B cell (primary cell): ENCODE data around the gene MZT2A. TPM values are rescaled to one million over a fixed set of nuclear protein-coding genes. Genes with fewer than 3 reads are reported as not detected.
"Not testable (repeated sequence)": the region's sequence is repeated elsewhere in the genome, so short reads cannot be mapped to it uniquely, and the experiment has no call there.

Experiments used
- ATAC-seq: fragments of 200-7000 bp; cut with Tn5 transposase; one replicate; pipeline ENCODE4 v1.10.0; 2021; ENCODE audit warnings: low read depth, mild to moderate bottlenecking, moderate number of reproducible peaks, moderate library complexity
- CTCF ChIA-PET: fragments of 350-600 bp; sonication (Branson Sonifier 250); formaldehyde crosslinking; loops from one replicate; lab custom pipeline; 2021; ENCODE audit warnings: antibody characterized with exemption, inconsistent platforms; lab: Charles Lee
- POLR2A ChIA-PET: fragments of 350-600 bp; sonication (Branson Sonifier 250); formaldehyde crosslinking; loops from one replicate; lab custom pipeline; 2021; ENCODE audit warnings: antibody characterized with exemption; lab: Charles Lee
- DNase-seq: peaks from one replicate; pipeline ENCODE4 v3.0.0; 2013
- H2AFZ ChIP-seq: 2 replicates; pipeline ENCODE4 v1.6.1; 2012; ENCODE audit warnings: mild to moderate bottlenecking, low read depth, low read length; ENCODE audit not compliant: insufficient read depth, poor library complexity, severe bottlenecking
- H3K27ac ChIP-seq, 2 donors: 1 replicate in 1 of 2; 2 replicates in 1 of 2; pipeline ENCODE4 v1.5.1; 2012 to 2013; ENCODE audit warnings: low read length in 2 of 2, mild to moderate bottlenecking in 2 of 2, moderate library complexity in 1 of 2
- H3K27me3 ChIP-seq, 4 experiments: fragments of 200-600 bp in 1 of 4; sonication (generic) in 1 of 4; replicated peaks in 1 of 4; 1 replicate in 2 of 4; 2 replicates in 2 of 4; pipeline versions ENCODE4 v1.6.1 to v1.7.0; 2013 to 2016; ENCODE audit warnings: low read length in 3 of 4, mild to moderate bottlenecking in 2 of 4, mixed read lengths in 1 of 4, moderate library complexity in 1 of 4; ENCODE audit not compliant: insufficient read depth in 4 of 4, control insufficient read depth in 3 of 4; ENCODE audit errors: control extremely low read depth in 1 of 4
- H3K36me3 ChIP-seq, 2 experiments: replicated peaks in 1 of 2; 1 replicate in 1 of 2; 2 replicates in 1 of 2; pipeline versions ENCODE4 v1.6.1 to v1.7.1; 2013; ENCODE audit warnings: low read length in 1 of 2; ENCODE audit not compliant: insufficient read depth in 2 of 2, control insufficient read depth in 1 of 2; ENCODE audit errors: control extremely low read depth in 1 of 2, extremely low read depth in 1 of 2
- H3K4me1 ChIP-seq, 2 donors: fragments of 200-600 bp in 1 of 2; sonication (generic) in 1 of 2; 1 replicate in 1 of 2; 2 replicates in 1 of 2; pipeline versions ENCODE4 v1.5.1 to v1.6.1; 2013 to 2017; ENCODE audit warnings: low read length in 2 of 2; ENCODE audit not compliant: control insufficient read depth in 2 of 2, insufficient read depth in 2 of 2
- H3K4me2 ChIP-seq: replicated peaks from 2 replicates; pipeline ENCODE3; 2012; ENCODE audit warnings: mild to moderate bottlenecking, low read depth, low read length; ENCODE audit not compliant: poor library complexity, severe bottlenecking
- H3K4me3 ChIP-seq, 5 experiments: fragments of 200-600 bp in 1 of 5; sonication (generic) in 1 of 5; 1 replicate in 3 of 5; 2 replicates in 2 of 5; pipeline versions ENCODE4 v1.5.1 to v1.7.0; 2011 to 2016; ENCODE audit warnings: low read length in 4 of 5, mild to moderate bottlenecking in 4 of 5, low read depth in 2 of 5, control low read depth in 1 of 5, moderate library complexity in 1 of 5; ENCODE audit not compliant: insufficient read depth in 1 of 5; ENCODE audit errors: control extremely low read depth in 1 of 5, extremely low read depth in 1 of 5
- H3K79me2 ChIP-seq: fragments of 200-600 bp; sonication (generic); one replicate; pipeline ENCODE4 v1.6.0; 2016; ENCODE audit warnings: low read length; ENCODE audit not compliant: control insufficient read depth, insufficient read depth
- H3K9ac ChIP-seq: fragments of 200-600 bp; sonication (generic); 2 replicates; pipeline ENCODE4 v1.6.1; 2017; ENCODE audit warnings: mild to moderate bottlenecking, low read length, moderate library complexity
- H3K9me3 ChIP-seq, 3 donors: one replicate each; pipeline versions ENCODE4 v1.6.1 to v1.7.1; 2013; ENCODE audit warnings: low read length in 2 of 3; ENCODE audit not compliant: control insufficient read depth in 2 of 3, insufficient read depth in 1 of 3; ENCODE audit errors: control extremely low read depth in 1 of 3
- H4K20me1 ChIP-seq: 2 replicates; pipeline ENCODE4 v1.6.0; 2012; ENCODE audit warnings: mild to moderate bottlenecking, low read length; ENCODE audit not compliant: insufficient read depth, control insufficient read depth, poor library complexity, severe bottlenecking
- H3K27ac Mint-ChIP-seq: one replicate; pipeline ENCODE4 v1.8.0; 2021; ENCODE audit warnings: mixed read lengths
- H3K27me3 Mint-ChIP-seq: one replicate; pipeline ENCODE4 v1.8.0; 2021; ENCODE audit warnings: mixed read lengths
- H3K4me1 Mint-ChIP-seq: one replicate; pipeline ENCODE4 v1.8.0; 2021; ENCODE audit warnings: mixed read lengths
- H3K4me3 Mint-ChIP-seq: one replicate; pipeline ENCODE4 v1.8.0; 2021; ENCODE audit warnings: mixed read lengths
- H3K9me3 Mint-ChIP-seq: one replicate; pipeline ENCODE4 v1.8.0; 2022; ENCODE audit warnings: mixed read lengths; ENCODE audit not compliant: insufficient read depth
- WGBS: methylation state at CpG from one replicate; pipeline ENCODE4 v1.1.5; 2013; ENCODE audit warnings: missing lambda C conversion rate; ENCODE audit not compliant: insufficient coverage; 5-methylcytosine and 5-hydroxymethylcytosine counted together
- intact Hi-C: fragments of 100-400 bp; cut with micrococcal nuclease; formaldehyde crosslinking; loops from one replicate; pipeline ENCODE4 v1.10.0; 2022
- polyA plus RNA-seq: library from polyadenylated mRNA; depleted of rRNA; stranded (reverse); fragments of >200 nt; gene quantifications from 2 replicates; pipeline ENCODE4 v1.2.3, GENCODE V29; 2012
- total RNA-seq, 2 donors: library from RNA; stranded (reverse); fragments of 120-200 nt in 1 of 2; gene quantifications; 1 replicate in 1 of 2; 2 replicates in 1 of 2; pipeline versions ENCODE4 v1.2.3 to v1.2.4, GENCODE V29; 2013 to 2022

Gene MZT2A
- total and polyA plus RNA-seq, 2 donors (not counting 1 experiment from before 2014, with no cell fraction given) = 53.3 to 76.1 TPM

DNA sequence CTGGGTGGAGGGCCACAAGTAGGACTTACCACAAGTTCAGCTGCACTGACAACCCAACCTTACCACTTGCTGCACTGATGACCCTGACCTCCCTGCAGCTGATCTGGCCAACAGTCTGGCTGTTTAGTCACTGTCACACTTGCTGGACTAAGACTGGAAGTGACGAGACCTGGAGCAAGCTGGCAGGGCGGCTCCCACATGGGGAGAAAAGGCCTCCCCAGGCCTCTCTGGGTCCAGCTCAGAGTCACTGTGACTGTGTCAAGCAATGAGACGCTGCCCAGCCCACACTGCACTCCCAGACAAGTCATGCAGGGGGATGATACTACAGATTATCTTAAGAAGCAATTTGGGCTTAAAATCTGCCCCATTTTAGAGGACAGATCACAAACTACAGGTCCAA, 21.3 kb downstream of the MZT2A start:
- H3K9me3 Mint-ChIP-seq, H3K4me1 Mint-ChIP-seq, DNase-seq, H3K27ac ChIP-seq, H3K4me3 Mint-ChIP-seq, H3K27me3 Mint-ChIP-seq, H3K4me2 ChIP-seq, CTCF ChIA-PET, H3K4me1 ChIP-seq, H4K20me1 ChIP-seq, H3K9me3 ChIP-seq, H2AFZ ChIP-seq, H3K9ac ChIP-seq, H3K4me3 ChIP-seq, H3K36me3 ChIP-seq, POLR2A ChIA-PET, ATAC-seq, H3K79me2 ChIP-seq, intact Hi-C loops, H3K27ac Mint-ChIP-seq, H3K27me3 ChIP-seq: not testable (repeated sequence)
- WGBS = no CpG with 5 or more reads among the region's 3 CpGs

DNA sequence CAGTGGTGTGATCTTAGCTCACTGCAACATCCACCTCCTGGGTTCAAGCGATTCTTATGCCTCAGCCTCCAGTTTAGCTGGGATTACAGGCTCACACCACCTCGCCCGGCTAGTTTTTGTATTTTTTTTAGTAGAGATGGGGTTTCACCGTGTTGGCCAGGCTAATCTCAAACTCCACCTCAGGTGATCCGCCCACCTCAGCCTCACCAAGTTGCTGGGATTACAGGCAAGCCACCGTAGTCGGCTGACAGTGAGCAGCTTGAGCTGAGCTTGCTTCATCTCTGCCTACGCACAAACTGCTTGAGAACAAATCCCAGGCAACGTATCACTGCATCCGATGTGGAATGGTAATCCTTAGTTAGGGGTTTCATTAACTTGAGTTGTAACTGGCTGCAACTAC, 24.5 kb downstream of the MZT2A start:
- H3K36me3 ChIP-seq, H3K9me3 Mint-ChIP-seq, H3K4me3 ChIP-seq, H3K4me2 ChIP-seq, H3K9me3 ChIP-seq, DNase-seq, POLR2A ChIA-PET, H3K27me3 Mint-ChIP-seq, CTCF ChIA-PET, H4K20me1 ChIP-seq, ATAC-seq, H3K4me1 ChIP-seq, H3K4me3 Mint-ChIP-seq, H3K9ac ChIP-seq, H2AFZ ChIP-seq, H3K27ac Mint-ChIP-seq, H3K27ac ChIP-seq, H3K27me3 ChIP-seq, intact Hi-C loops, H3K4me1 Mint-ChIP-seq, H3K79me2 ChIP-seq: not testable (repeated sequence)
- WGBS = 93% methylated on average over 5 of the region's 10 CpGs

DNA sequence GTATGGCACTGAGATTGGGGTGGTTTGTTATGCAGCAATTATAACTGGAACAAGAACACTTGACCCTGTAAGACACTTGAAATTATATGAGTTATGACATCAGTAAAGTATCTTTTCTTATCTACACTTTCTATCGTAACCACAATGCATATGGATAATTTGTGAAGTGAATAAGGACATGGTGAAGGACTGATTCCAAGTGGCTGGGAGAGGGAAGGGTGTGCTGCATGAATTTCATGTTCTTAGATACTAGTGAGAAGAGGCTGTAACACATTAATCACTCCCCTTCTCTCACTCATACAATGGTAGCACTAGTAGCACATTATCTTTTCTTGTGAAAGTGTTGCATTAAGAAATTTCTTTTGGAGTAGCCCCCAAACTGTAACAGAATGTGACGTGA, 37.3 kb downstream of the MZT2A start:
- H3K27me3 ChIP-seq, H3K36me3 ChIP-seq, H2AFZ ChIP-seq, H3K4me3 Mint-ChIP-seq, H3K27ac ChIP-seq, H3K79me2 ChIP-seq, CTCF ChIA-PET, H4K20me1 ChIP-seq, H3K9ac ChIP-seq, intact Hi-C loops, ATAC-seq, H3K9me3 Mint-ChIP-seq, H3K4me1 ChIP-seq, H3K27ac Mint-ChIP-seq, H3K4me1 Mint-ChIP-seq, H3K4me3 ChIP-seq, H3K9me3 ChIP-seq, POLR2A ChIA-PET, H3K4me2 ChIP-seq, DNase-seq: not testable (repeated sequence)
- peaks cover 28% of the 10 kb centered on the region for H3K27me3 Mint-ChIP-seq
- WGBS = no CpG with 5 or more reads among the region's 2 CpGs

- H3K4me3 Mint-ChIP-seq, H3K4me3 ChIP-seq, H2AFZ ChIP-seq, H3K4me1 ChIP-seq, H3K9me3 ChIP-seq, CTCF ChIA-PET, H3K9ac ChIP-seq, POLR2A ChIA-PET, intact Hi-C loops, H3K36me3 ChIP-seq, H4K20me1 ChIP-seq, ATAC-seq, H3K27ac Mint-ChIP-seq, H3K79me2 ChIP-seq, H3K9me3 Mint-ChIP-seq, DNase-seq, H3K27me3 ChIP-seq, H3K4me2 ChIP-seq, H3K27ac ChIP-seq, H3K4me1 Mint-ChIP-seq: not testable (repeated sequence)
- WGBS = no CpG with 5 or more reads among the region's 10 CpGs
- peaks cover 21% of the 10 kb centered on the region for H3K27me3 Mint-ChIP-seq
Measured at GRCh38 chr2:131451265-131451949, 40.8 kb downstream of the MZT2A start.
